Measurements from ENCODE around the gene TRMT5.

DNA sequence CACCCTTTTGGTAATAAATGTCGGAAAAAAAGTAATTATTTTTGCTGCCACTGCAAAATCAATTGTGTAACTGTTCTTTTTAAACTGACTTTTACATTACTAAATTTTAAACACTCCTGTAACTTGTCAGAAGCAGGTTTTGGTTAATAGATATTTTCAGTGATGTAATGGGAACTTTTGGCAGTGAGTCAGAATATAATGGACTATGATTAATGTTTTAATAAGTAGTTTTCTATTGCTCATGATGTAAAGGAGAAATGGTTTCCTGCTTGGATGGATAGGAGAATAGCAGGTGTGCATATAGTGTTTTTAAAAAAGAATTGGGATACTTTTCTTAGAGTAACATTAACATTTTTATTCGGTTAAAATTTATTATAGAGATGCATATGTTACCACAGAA, 58.8 kb downstream of the TRMT5 start:
- TF ChIP-seq, protein P1, sequence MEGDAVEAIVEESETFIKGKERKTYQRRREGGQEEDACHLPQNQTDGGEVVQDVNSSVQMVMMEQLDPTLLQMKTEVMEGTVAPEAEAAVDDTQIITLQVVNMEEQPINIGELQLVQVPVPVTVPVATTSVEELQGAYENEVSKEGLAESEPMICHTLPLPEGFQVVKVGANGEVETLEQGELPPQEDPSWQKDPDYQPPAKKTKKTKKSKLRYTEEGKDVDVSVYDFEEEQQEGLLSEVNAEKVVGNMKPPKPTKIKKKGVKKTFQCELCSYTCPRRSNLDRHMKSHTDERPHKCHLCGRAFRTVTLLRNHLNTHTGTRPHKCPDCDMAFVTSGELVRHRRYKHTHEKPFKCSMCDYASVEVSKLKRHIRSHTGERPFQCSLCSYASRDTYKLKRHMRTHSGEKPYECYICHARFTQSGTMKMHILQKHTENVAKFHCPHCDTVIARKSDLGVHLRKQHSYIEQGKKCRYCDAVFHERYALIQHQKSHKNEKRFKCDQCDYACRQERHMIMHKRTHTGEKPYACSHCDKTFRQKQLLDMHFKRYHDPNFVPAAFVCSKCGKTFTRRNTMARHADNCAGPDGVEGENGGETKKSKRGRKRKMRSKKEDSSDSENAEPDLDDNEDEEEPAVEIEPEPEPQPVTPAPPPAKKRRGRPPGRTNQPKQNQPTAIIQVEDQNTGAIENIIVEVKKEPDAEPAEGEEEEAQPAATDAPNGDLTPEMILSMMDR (IDR thresholded peaks at IDR 0.05), result no peak
- no peak for TF ChIP-seq POLR2A (IDR thresholded peaks at IDR 0.05)
